Measurements from ENCODE around the gene MBTPS2.
"Not testable (repeated sequence)": the region's sequence is repeated elsewhere in the genome, so short reads cannot be mapped to it uniquely, and the experiment has no call there.

MBTPS2 gene

DNA sequence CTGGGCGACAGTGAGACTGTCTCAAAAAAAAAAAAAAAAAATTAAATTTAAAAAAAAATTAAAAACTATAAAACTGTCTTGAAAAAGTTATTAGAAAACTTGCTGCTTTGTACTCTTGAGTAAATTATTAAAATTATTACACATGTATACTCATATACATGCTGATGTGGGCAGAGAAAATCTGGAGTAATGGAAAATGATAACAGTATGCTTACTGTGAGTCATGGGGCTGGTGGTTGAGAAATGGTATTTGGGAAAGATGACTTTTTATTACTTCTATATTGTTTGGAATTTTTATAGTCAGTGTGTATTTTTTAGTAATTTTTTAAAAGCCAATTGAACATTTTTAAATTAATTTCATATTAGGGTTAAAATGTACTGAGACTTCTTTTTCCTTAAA is 23.8 kb downstream of the MBTPS2 start:
- Histone ChIP-seq H3K27ac (ENCODE audit: low read length) (no peak overlapping the region), H3K9ac (ENCODE audit: low read depth, low read length) (no peak overlapping the region), H3K36me3 (ENCODE audit: insufficient read depth, low read depth, low read length) (no peaks in the 10 kb centered on the region), H3K4me3 (ENCODE audit: low read length) (no peak overlapping the region), H3K27me3 (ENCODE audit: insufficient read depth, low read length) (no peaks in the 10 kb centered on the region), H3K9me3 (ENCODE audit: insufficient read depth, low read depth, low read length) (no peaks in the 10 kb centered on the region), H3K4me1 (ENCODE audit: insufficient read depth, low read length) (no peaks in the 10 kb centered on the region)

DNA sequence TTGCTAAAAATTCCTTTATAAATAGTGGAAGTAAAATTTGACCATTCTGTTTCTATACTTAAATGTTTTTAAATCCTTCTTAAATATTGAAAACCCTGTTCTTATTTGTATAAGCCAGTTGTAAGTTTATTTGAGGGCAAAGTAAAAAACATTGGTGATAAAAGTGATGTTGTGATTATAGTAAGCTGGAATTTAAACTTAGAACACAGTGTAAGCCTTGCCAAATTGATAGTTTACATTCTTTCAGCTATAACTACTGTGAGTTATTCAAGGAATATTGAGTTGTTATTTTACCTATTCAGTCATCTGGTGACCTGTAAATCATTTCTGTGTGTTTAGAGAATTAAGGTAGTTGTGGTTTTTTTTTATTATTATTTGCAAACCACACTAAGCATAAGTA is 26.0 kb downstream of the MBTPS2 start:
- no peak overlapping the region for H3K9ac ChIP-seq (ENCODE audit: low read depth, low read length)
- no peak overlapping the region for H3K4me3 ChIP-seq (ENCODE audit: low read length)
- H3K4me1 ChIP-seq (ENCODE audit: insufficient read depth, low read length) = no peaks in the 10 kb centered on the region
- H3K36me3 ChIP-seq (ENCODE audit: insufficient read depth, low read depth, low read length) = no peaks in the 10 kb centered on the region
- H3K27me3 ChIP-seq (ENCODE audit: insufficient read depth, low read length) = no peaks in the 10 kb centered on the region
- no peaks in the 10 kb centered on the region for H3K9me3 ChIP-seq (ENCODE audit: insufficient read depth, low read depth, low read length)
- H3K27ac ChIP-seq (ENCODE audit: low read length) = no peak overlapping the region

DNA sequence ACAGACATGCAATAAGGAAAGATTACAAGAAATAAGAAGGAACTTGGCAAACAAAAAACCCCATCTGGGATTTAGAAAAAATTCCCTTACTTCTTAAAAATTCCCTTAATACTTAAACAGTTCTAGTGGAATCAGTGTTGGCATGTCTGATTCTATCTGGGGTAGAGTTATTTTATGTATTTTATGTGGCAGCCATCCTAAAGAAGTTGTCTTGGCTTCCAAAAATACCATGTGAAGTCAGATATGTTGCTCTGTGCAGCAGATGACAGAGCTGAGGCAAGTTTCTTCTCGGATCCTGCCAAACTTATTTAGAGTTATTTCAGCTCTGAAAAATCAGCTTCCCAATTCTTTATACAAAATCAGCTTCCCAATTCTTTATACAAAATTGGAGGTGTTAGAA is 31.1 kb downstream of the MBTPS2 start:
- Histone ChIP-seq H3K9ac (ENCODE audit: low read depth, low read length) (no peak overlapping the region), H3K9me3 (ENCODE audit: insufficient read depth, low read depth, low read length) (no peaks in the 10 kb centered on the region), H3K27me3 (ENCODE audit: insufficient read depth, low read length) (no peaks in the 10 kb centered on the region), H3K4me3 (ENCODE audit: low read length) (no peak overlapping the region), H3K4me1 (ENCODE audit: insufficient read depth, low read length) (no peaks in the 10 kb centered on the region), H3K27ac (ENCODE audit: low read length) (no peak overlapping the region), H3K36me3 (ENCODE audit: insufficient read depth, low read depth, low read length) (no peaks in the 10 kb centered on the region)

DNA sequence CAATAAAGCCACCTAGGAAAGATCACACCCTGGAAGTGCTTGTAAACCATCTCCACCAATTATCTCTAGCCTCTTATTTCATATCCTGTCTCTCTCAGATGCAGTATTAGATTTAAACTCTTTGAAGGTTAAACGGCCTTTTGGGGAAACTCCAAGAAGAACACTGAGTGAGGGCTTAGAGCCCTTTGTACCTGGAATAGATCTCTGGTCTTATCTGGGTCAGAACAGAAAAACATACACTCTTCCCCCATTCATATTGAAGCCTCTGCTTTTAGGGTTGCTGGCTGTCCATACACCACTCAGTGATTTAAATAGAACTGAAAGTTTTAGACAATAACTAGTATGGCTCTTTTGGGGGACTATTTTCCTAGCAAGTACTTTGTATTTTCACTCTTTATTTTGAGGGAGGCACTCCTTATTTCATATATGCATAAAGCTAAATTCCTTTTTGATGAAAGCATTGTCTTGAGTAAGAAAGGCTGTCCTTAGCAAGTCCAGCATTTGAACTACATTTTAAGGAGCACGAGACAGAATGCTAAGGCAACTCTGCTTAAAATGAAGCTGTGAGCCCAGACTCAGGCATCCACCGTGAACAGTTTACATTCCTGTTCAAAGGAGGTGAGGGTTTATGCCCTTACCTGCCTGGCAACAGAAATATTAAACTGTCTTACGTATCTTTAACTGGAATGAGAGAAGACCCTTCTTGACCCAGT is 33.8 kb downstream of the MBTPS2 start:
- Histone ChIP-seq H3K9ac (ENCODE audit: low read depth, low read length) (no peak overlapping the region), H3K4me3 (ENCODE audit: low read length) (no peak overlapping the region), H3K27ac (ENCODE audit: low read length) (no peak overlapping the region), H3K27me3 (ENCODE audit: insufficient read depth, low read length) (no peaks in the 10 kb centered on the region), H3K9me3 (ENCODE audit: insufficient read depth, low read depth, low read length) (no peaks in the 10 kb centered on the region), H3K36me3 (ENCODE audit: insufficient read depth, low read depth, low read length) (no peaks in the 10 kb centered on the region), H3K4me1 (ENCODE audit: insufficient read depth, low read length) (no peaks in the 10 kb centered on the region)

DNA sequence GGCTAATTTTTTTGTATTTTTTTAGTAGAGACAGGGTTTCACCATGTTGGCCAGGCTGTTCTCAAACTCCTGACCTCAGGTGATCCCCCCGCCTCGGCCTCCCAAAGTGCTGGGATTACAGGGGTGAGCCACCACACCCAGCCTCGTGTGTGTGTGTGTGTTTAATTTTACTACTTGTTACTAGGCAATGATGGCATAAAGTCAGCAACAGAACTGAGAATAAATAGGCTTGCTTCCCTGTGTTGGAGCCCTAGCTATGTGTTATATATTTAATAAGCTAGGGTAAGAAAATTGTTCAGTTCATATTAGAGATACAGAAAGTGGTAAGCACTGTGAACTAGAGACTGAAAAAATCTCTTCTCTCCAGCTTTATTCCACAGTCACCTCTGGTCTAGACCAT is 34.8 kb downstream of the MBTPS2 start:
- not testable (repeated sequence) for H3K9me3 ChIP-seq (ENCODE audit: insufficient read depth, low read depth, low read length); H3K27me3 ChIP-seq (ENCODE audit: insufficient read depth, low read length); H3K36me3 ChIP-seq (ENCODE audit: insufficient read depth, low read depth, low read length); H3K4me3 ChIP-seq (ENCODE audit: low read length); H3K4me1 ChIP-seq (ENCODE audit: insufficient read depth, low read length); H3K9ac ChIP-seq (ENCODE audit: low read depth, low read length); H3K27ac ChIP-seq (ENCODE audit: low read length)

DNA sequence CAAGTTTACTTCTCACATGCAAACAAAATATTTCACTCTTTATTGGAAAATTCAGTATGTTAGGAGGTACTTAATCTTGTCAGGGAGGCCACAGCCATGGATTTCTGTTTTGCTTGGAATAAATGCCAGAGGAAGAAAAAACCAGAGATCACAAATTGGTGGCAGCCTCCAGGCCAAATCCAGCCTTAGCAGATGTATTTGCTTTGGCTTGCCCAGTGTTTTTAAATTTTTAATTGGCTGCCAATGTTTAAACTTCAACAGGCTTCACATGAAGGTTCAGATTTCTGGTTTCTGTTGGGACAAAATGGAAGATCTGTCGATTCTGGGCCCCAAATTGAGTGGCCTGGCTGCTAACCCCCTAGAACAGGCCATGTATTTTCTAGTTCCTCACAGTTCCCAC is 35.6 kb downstream of the MBTPS2 start:
- H3K9me3 ChIP-seq (ENCODE audit: insufficient read depth, low read depth, low read length) = no peaks in the 10 kb centered on the region
- H3K4me3 ChIP-seq (ENCODE audit: low read length) = no peak overlapping the region
- H3K36me3 ChIP-seq (ENCODE audit: insufficient read depth, low read depth, low read length) = no peaks in the 10 kb centered on the region
- H3K27ac ChIP-seq (ENCODE audit: low read length) = no peak overlapping the region
- no peaks in the 10 kb centered on the region for H3K4me1 ChIP-seq (ENCODE audit: insufficient read depth, low read length)
- no peaks in the 10 kb centered on the region for H3K27me3 ChIP-seq (ENCODE audit: insufficient read depth, low read length)
- no peak overlapping the region for H3K9ac ChIP-seq (ENCODE audit: low read depth, low read length)

DNA sequence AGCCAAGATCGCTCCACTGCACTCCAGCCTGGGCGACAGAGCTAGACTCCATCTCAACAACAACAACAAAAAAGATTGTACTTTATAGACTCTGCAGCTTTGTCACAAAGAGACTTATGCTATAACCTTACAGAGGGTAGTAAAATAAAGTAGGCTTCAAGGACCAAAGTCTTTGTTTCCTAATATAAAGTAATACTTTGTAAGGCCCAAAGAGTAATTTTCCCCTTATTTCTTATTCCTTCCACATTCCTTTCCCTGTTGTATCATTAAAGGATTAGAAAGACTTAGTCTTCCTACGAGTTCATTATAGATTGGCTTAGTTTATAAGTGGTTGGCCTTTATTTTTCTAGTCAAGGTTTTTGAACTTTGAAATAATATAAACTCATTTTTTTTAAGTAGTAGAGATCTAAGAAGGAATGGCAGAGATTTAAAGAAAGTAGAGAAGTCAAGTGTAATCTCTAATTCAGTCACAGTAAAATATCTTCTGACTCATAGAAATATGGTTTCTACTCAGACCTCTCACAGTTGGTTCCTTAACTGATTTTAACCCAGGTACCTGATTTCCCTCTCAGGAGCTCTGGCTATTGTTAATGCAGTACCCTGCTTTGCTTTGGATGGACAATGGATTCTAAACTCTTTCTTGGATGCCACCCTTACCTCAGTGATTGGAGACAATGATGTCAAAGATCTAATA is 42.6 kb downstream of the MBTPS2 start:
- H3K9me3 ChIP-seq (ENCODE audit: insufficient read depth, low read depth, low read length) = no peaks in the 10 kb centered on the region
- no peaks in the 10 kb centered on the region for H3K36me3 ChIP-seq (ENCODE audit: insufficient read depth, low read depth, low read length)
- no peak overlapping the region for H3K27ac ChIP-seq (ENCODE audit: low read length)
- H3K9ac ChIP-seq (ENCODE audit: low read depth, low read length) = no peak overlapping the region
- H3K4me1 ChIP-seq (ENCODE audit: insufficient read depth, low read length) = no peaks in the 10 kb centered on the region
- no peak overlapping the region for H3K4me3 ChIP-seq (ENCODE audit: low read length)
- H3K27me3 ChIP-seq (ENCODE audit: insufficient read depth, low read length) = no peaks in the 10 kb centered on the region

DNA sequence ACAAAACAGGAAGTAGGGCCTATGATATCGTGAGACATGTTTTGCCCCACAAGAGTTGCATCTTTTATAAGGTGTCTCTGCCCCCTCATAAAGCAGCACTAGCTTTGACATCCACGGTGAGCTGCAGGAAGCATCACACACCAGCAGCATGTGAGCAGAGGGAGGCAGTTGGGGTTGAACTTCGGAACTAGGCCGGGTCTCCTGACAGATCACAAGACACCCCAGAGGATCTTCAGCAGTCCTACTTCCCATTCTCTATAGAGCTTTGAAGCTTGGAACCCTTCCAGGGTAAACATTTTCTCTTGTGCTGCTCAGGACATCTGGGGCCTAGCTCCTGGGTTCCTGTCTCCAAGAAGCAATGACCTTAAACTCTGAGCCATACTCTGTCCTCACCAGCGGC is 43.8 kb downstream of the MBTPS2 start:
- no peak overlapping the region for H3K9ac ChIP-seq (ENCODE audit: low read depth, low read length)
- no peak overlapping the region for H3K27ac ChIP-seq (ENCODE audit: low read length)
- H3K4me3 ChIP-seq (ENCODE audit: low read length) = no peak overlapping the region
- no peaks in the 10 kb centered on the region for H3K9me3 ChIP-seq (ENCODE audit: insufficient read depth, low read depth, low read length)
- no peaks in the 10 kb centered on the region for H3K27me3 ChIP-seq (ENCODE audit: insufficient read depth, low read length)
- no peaks in the 10 kb centered on the region for H3K36me3 ChIP-seq (ENCODE audit: insufficient read depth, low read depth, low read length)
- no peaks in the 10 kb centered on the region for H3K4me1 ChIP-seq (ENCODE audit: insufficient read depth, low read length)

DNA sequence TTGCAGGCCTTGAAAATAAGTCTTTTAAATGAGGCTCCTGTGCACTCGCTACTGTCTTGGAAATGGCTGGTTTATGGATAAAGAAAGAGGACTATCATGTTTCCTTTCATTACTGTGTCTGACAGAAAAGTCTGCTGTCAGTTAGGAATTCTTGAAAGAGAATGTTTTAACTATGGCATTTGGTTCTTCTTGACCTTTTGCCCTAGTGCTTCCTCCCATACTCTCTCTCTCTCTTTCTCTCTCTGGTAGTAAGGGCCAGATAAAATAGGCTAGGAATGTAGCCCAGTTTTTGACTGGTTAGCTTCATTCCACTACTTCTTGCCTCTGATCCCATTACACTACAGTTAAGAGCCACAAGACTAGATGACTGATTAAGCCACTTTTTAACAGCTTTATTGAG is 46.2 kb downstream of the MBTPS2 start:
- no peak overlapping the region for H3K27ac ChIP-seq (ENCODE audit: low read length)
- no peaks in the 10 kb centered on the region for H3K9me3 ChIP-seq (ENCODE audit: insufficient read depth, low read depth, low read length)
- no peak overlapping the region for H3K4me3 ChIP-seq (ENCODE audit: low read length)
- H3K27me3 ChIP-seq (ENCODE audit: insufficient read depth, low read length) = no peaks in the 10 kb centered on the region
- no peaks in the 10 kb centered on the region for H3K36me3 ChIP-seq (ENCODE audit: insufficient read depth, low read depth, low read length)
- H3K9ac ChIP-seq (ENCODE audit: low read depth, low read length) = no peak overlapping the region
- H3K4me1 ChIP-seq (ENCODE audit: insufficient read depth, low read length) = no peaks in the 10 kb centered on the region

DNA sequence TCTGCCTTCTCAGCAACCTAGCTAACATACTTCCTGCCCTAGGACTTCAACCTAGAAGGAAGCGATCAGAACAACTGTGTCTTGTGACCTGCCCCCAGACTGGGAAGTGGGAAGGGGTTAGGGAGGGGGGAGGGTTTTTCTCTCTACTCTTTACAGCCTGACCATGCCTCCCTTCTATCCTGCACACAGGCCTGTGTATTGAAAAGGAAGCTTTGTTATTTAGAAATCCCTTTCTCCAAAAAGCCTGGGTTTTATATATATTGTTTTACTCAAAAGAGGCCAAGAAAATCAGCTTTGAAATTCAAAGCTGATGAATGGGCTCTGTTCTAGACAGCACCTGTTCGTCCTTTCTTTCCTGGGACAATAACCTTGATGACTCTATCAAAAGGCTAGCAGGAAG is 65.9 kb downstream of the MBTPS2 start:
- H3K9ac ChIP-seq (ENCODE audit: low read depth, low read length) = peak overlapping the region; percentile 56
- peak overlapping the region; percentile 87 for H3K27ac ChIP-seq (ENCODE audit: low read length)
- H3K27me3 ChIP-seq (ENCODE audit: insufficient read depth, low read length) = no peaks in the 10 kb centered on the region
- no peaks in the 10 kb centered on the region for H3K36me3 ChIP-seq (ENCODE audit: insufficient read depth, low read depth, low read length)
- peaks cover 17% of the 10 kb centered on the region for H3K4me1 ChIP-seq (ENCODE audit: insufficient read depth, low read length)
- H3K9me3 ChIP-seq (ENCODE audit: insufficient read depth, low read depth, low read length) = no peaks in the 10 kb centered on the region
- no peak overlapping the region; the same call in 1 of the 2 replicates for H3K4me3 ChIP-seq (ENCODE audit: low read length)

DNA sequence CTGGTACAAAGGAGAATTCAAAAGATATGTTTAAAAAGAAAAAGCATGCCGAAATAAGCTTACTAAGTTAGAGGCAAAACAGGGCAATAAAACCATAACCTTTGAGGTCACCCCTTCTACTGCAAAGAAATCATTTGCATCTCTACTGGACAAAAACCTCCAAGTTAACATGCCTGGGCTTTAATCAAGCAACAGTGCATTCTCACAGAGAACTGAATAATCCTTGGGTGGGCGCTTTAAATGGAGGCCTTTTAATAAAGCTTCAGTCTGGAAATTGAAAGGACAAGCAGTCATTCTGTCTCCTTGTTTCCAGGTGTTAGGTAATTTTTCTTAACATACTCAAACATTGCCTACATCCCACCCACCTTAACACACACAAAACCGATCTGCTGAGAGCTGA is 66.5 kb downstream of the MBTPS2 start:
- H3K27ac ChIP-seq (ENCODE audit: low read length) = no peak overlapping the region
- no peaks in the 10 kb centered on the region for H3K9me3 ChIP-seq (ENCODE audit: insufficient read depth, low read depth, low read length)

DNA sequence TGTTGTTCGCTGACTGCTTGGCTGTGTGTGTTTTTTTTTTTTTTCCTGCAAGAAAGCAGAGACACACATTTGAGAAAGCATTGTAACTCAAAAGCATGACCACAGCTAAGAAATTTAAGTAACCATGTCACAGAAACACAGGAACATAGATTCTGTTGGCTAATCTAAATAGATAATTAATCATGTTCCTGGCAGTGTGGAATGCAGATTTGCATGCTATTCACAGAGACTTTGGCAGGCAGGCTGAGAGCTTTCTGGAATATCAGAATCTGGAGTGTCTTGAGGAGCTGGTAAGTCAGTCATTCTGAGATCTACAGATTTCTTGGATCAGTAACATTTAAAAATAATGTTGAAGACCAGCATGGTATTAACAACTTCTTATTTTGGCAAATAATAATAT is 67.8 kb downstream of the MBTPS2 start:
- Histone ChIP-seq H3K27me3 (ENCODE audit: insufficient read depth, low read length) (no peaks in the 10 kb centered on the region), H3K9me3 (ENCODE audit: insufficient read depth, low read depth, low read length) (no peaks in the 10 kb centered on the region), H3K9ac (ENCODE audit: low read depth, low read length) (no peak overlapping the region), H3K4me1 (ENCODE audit: insufficient read depth, low read length) (peaks cover 17% of the 10 kb centered on the region), H3K27ac (ENCODE audit: low read length) (no peak overlapping the region), H3K36me3 (ENCODE audit: insufficient read depth, low read depth, low read length) (no peaks in the 10 kb centered on the region), H3K4me3 (ENCODE audit: low read length) (no peak overlapping the region)

More for the DNA sequence above, 66.5 kb downstream of the MBTPS2 start:
- H3K4me1 ChIP-seq (ENCODE audit: insufficient read depth, low read length) = peaks cover 17% of the 10 kb centered on the region
- no peak overlapping the region for H3K9ac ChIP-seq (ENCODE audit: low read depth, low read length)
- no peak overlapping the region for H3K4me3 ChIP-seq (ENCODE audit: low read length)
- H3K27me3 ChIP-seq (ENCODE audit: insufficient read depth, low read length) = no peaks in the 10 kb centered on the region
- no peaks in the 10 kb centered on the region for H3K36me3 ChIP-seq (ENCODE audit: insufficient read depth, low read depth, low read length)

All from iPS-20b (cell line).